ENCODE results near the gene GPRIN1.

- TF ChIP-seq CTCF (tag by site-specific recombination; IDR thresholded peaks at IDR 0.05), result no peak
- TF ChIP-seq REST (tag by site-specific recombination; IDR thresholded peaks at IDR 0.05), result no peak
- TF ChIP-seq ZNF544 (tag by site-specific recombination; IDR thresholded peaks at IDR 0.05), result no peak
- no peak for TF ChIP-seq SETDB1 (IDR thresholded peaks at IDR 0.05; ENCODE audit: insufficient read length, low read length)
- TF ChIP-seq ZEB2 (tag by site-specific recombination; IDR thresholded peaks at IDR 0.05), result no peak
- TF ChIP-seq ZBTB11 (tag by site-specific recombination; conservative IDR thresholded peaks at IDR 0.05; ENCODE audit: low read depth), result no peak
- no peak for TF ChIP-seq ZNF121 (tag by site-specific recombination; IDR thresholded peaks at IDR 0.05)
- TF ChIP-seq SP3 (tag by site-specific recombination; IDR thresholded peaks at IDR 0.05), result no peak
- no peak for TF ChIP-seq ZNF16 (tag by site-specific recombination; IDR thresholded peaks at IDR 0.05; ENCODE audit: low read depth)
- no peak for TF ChIP-seq SALL2 (tag by site-specific recombination; IDR thresholded peaks at IDR 0.05; ENCODE audit: borderline replicate concordance)
- peak; percentile 92 for TF ChIP-seq ZNF623 (tag by site-specific recombination; IDR thresholded peaks at IDR 0.05)
- TF ChIP-seq ZBTB1 (tag by site-specific recombination; IDR thresholded peaks at IDR 0.05), result no peak
Measured at GRCh38 chr5:176625512-176625911, 15.6 kb upstream of the GPRIN1 start.
